ENCODE data around the gene BAMBI.
"Not testable (repeated sequence)": the region's sequence is repeated elsewhere in the genome, so short reads cannot be mapped to it uniquely, and the experiment has no call there.

BAMBI gene

GRCh38 chr10:28676968-28677887 is at the start of gene BAMBI:
TSS of gene BAMBI (plus strand) at chr10:28677521. CDS start at chr10:28677898, 377 bp downstream.
- peak; percentile 87 for DNase-seq (ENCODE audit: low spot score)

- peak; percentile 60 for DNase-seq (ENCODE audit: low spot score)
Measured at GRCh38 chr10:28628184-28628893, 49.0 kb upstream of the BAMBI start.

GRCh38 chr10:28631896-28632583 is 45.3 kb upstream of the BAMBI start:
- DNase-seq (ENCODE audit: low spot score): no peak

DNA sequence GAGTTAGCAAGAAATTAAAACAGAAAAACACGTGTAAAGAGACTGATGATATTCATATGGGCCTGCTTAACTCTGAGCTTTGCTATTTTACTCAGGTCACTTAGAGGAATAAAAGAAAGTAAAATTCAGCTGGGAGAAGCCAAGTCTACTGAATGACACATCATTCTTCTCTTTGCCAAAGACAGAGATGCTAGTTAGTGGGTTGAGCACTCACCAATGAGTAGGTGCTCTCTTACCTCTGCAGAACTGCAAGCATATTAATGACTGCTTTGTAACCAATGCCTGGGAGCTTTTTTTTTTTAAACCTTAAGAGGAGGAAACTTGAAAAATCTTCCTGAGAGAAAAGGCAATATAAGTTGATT is 44.8 kb upstream of the BAMBI start:
- DNase-seq (ENCODE audit: low spot score): no peak

GRCh38 chr10:28633750-28634149 is 43.6 kb upstream of the BAMBI start:
- no peak for DNase-seq (ENCODE audit: low spot score)

DNA sequence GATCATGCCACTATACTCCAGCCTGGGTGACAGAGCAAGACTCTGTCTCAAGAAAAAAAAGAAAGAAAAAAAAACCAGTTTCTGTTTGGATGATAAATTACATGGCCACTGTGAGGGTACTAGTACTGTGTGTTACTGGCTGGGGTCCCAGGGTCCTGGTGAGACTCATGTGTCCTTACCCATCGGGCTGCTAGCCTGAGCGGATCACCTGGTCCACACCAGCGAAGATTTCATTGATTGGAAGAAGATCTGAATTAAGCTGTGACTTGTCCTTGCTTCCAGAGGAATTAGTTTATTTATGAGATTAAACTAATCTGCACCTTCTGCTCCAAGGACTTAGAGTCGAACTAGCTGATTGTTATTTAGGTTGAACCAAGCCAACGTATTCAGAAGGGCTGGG is 40.0 kb upstream of the BAMBI start:
- DNase-seq (ENCODE audit: low spot score): no peak

DNA sequence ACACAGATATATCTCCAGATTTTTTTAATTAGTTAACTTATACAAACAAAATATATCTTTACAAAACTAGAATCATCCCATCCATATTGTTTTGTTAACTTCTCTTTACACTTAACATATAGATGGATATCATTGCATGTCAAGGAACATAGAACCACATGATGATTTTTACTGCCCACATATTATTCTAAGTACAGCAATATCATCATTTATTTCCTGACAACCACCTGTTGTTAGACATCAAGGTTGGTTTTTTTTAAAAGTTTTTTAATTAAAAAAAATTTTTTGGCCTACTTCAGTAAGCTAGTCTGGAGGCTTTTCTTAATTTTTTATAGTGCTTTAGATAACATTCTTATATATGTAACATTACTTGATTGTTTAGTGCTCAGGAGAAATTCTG is 38.9 kb upstream of the BAMBI start:
- DNase-seq (ENCODE audit: low spot score): no peak

DNA sequence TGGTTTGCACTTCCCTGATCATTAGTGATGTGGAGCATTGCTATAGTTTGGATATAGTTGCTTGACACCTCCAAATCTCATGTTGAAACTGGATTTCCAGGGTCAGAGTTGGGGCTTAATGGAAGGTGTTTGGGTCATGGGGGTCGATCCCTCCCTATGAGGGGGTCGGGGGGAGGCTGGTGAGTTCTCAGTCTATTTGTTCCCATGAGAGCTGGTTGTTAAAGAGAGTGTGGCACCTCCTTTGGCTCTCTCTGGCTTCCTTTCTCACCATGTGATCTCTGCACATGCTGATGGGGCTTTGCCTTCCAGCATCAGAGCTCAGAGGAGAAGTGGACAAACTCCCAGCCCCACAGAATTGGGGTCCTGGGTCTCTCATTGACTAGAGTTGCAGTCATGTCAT is 36.8 kb upstream of the BAMBI start:
- DNase-seq (ENCODE audit: low spot score): no peak

- DNase-seq (ENCODE audit: low spot score): no peak
Measured at GRCh38 chr10:28644647-28645046, 32.7 kb upstream of the BAMBI start.

DNA sequence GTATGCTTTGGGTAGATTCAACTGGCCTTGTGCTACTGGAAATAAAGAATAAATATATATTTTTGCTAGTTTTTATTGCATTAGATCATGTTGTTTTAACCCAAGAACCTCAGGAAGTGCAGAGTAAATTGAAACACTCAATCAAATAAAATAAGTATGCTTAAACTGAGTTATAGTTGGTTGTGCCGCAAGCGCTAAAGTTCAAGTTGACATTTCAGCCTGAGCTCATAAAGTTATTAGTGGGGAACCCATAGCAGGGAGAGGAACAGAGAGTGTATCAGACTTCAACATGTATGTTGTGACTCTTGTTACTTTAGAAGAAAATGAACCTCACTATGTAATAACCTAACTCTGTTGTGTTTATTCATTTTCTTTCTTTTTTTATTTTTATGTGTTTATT is 25.2 kb upstream of the BAMBI start:
- DNase-seq (ENCODE audit: low spot score): no peak

DNA sequence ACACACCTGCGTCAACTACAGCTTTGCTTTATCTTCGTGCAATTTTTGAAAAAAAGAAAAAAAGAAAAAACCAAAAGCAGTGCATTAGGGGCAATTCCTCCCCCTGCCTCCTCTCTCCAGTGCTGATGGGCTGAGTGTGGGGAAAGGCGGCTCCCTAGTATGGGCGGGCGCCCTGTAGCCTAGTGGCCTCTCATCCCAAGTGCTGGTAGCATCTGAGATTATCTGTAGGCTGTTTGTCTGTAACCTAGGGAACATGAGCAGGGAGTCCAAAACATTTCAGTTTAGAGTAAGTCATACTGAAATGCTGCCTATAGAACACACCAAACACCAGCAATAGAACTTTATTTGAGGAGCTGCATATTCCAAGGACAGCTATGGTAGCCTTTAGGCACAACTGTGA is 24.6 kb upstream of the BAMBI start:
- no peak for DNase-seq (ENCODE audit: low spot score)

DNA sequence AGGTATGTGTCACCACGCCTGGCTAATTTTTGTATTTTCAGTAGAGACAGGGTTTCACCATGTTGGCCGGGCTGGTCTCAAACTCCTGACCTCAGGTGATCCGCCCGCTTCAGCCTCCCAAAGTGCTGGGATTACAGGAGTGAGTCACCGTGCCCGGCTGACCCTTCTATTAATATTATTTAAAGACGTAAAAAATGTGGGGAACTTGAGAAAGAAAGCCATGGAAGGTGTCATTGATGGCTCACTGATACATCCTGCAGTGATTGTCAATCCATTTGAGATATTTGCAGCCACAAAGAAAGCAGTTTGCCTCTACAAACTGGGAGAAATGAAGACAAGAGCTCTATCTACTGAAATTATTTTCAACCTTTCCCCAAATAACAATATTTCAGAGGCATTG is 18.5 kb upstream of the BAMBI start:
- not testable (repeated sequence) for DNase-seq (ENCODE audit: low spot score)

DNA sequence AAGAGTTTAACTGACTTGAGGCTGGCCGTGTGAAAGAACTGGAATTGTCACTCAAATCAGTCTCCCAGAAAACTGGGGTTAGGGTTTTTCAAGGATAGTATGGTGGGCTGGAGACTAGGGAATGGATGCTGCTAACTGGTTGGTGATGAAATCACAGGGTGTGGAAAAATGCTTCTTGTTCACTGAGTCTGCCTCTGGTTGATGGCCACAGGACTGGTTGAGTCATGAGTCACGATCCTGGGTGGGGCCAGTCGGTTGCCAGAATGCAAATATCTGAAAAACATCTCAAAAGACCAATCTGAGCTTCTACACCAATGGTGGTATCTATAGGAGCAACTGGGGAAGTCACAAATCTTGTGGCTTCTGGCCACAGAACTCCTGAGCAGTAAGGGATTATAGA is 16.3 kb upstream of the BAMBI start:
- DNase-seq (ENCODE audit: low spot score): no peak

- peak; percentile 73 for DNase-seq (ENCODE audit: low spot score)
Measured at GRCh38 chr10:28663576-28664368, 13.5 kb upstream of the BAMBI start.

GRCh38 chr10:28664369-28664740 is 13.0 kb upstream of the BAMBI start:
- no peak for DNase-seq (ENCODE audit: low spot score)

DNA sequence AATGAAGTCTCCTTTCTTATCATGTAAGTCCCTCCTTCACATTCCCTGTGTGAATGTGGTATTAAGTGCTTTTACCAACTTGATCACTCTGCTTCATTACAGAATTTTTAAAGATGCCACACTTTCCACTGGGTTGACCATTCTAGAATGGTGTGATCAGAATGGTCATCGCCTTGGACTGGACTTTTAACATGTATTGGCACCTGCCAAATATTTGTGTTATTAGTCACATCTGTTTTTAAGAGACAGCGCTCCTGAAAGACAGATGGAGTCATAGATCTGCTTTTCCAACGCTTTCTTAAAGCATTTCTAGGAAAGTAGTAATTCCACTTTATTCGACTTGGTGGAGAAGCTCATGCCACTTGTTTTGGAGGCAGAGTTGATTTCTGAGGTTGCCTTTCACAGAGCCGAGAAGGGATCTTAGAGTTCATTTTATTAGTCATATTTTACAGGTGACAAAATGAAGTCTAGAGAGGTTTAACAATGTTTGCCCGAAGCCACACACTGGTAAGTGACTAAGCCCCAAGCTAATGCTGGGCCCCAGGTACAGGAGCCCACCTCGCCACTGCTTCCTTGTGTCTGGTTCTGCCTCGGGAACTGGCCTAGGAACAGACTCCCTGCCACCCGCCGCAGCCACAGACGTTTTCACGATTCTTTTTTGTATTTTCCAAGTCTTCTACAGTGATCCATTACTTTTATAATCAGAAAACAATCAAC is 10.4 kb upstream of the BAMBI start:
- no peak for DNase-seq (ENCODE audit: low spot score)

- no peak for DNase-seq (ENCODE audit: low spot score)
Measured at GRCh38 chr10:28668363-28669226, 8.7 kb upstream of the BAMBI start.

- no peak for DNase-seq (ENCODE audit: low spot score)
Measured at GRCh38 chr10:28669227-28670173, 7.8 kb upstream of the BAMBI start.

- no peak for DNase-seq (ENCODE audit: low spot score)
Measured at GRCh38 chr10:28674782-28675181, 2.5 kb upstream of the BAMBI start.

All from CD4-positive, alpha-beta T cell treated with Interleukin-15 for 4 hours (primary cell).